ENCODE measurements around the gene GAS2. TPM values are rescaled to one million over a fixed set of nuclear protein-coding genes. Genes with fewer than 3 reads are reported as not detected.

Gene GAS2
- total RNA-seq, 4 donors from 2014 or later: 1.1 to 2.9 (median 2.6) TPM

- in situ Hi-C loops (cut with MboI; ENCODE audit: low sequenced_read_pairs in 4 of 4): no loop called here
- ATAC-seq: no peak
- TF ChIP-seq CTCF (IDR thresholded peaks at IDR 0.05 in 4 of 5, conservative IDR thresholded peaks at IDR 0.05 in 1 of 5) (no peak), POLR2A (IDR thresholded peaks at IDR 0.05) (no peak)
These were observed 18.7 kb downstream of the GAS2 start for GRCh38 chr11:22685111-22685510.

GRCh38 chr11:22688914-22689313, 22.5 kb downstream of the GAS2 start:
- TF ChIP-seq CTCF (IDR thresholded peaks at IDR 0.05 in 4 of 5, conservative IDR thresholded peaks at IDR 0.05 in 1 of 5) (no peak), POLR2A (IDR thresholded peaks at IDR 0.05) (no peak)
- H3K4me3 ChIP-seq: no peak overlapping the region
- no peaks in the 10 kb centered on the region for H3K27me3 ChIP-seq
- peaks cover 0 to 5% of the 10 kb centered on the region in 2 donors for H3K4me1 ChIP-seq
- DNase-seq (no peak), ATAC-seq (no peak)
- H3K9me3 ChIP-seq: no peaks in the 10 kb centered on the region
- in situ Hi-C loops (cut with MboI; ENCODE audit: low sequenced_read_pairs in 4 of 4) (no loop called here), intact Hi-C loops (cut with DNase I; ENCODE audit: low total_unique reads) (no loop called here)
- no peaks in the 10 kb centered on the region for H3K36me3 ChIP-seq
- H3K27ac ChIP-seq: no peak overlapping the region

More at GRCh38 chr11:22685111-22685510, 18.7 kb downstream of the GAS2 start:
- intact Hi-C loops (cut with DNase I; ENCODE audit: low total_unique reads): no loop called here
- Histone ChIP-seq H3K27ac (no peak overlapping the region), H3K27me3 (no peaks in the 10 kb centered on the region), H3K4me3 (no peak overlapping the region), H3K9me3 (no peaks in the 10 kb centered on the region), H3K36me3 (no peaks in the 10 kb centered on the region), H3K4me1 (peaks cover 8 to 15% of the 10 kb centered on the region in 2 donors)
- no peak for DNase-seq

GRCh38 chr11:22690257-22690656, 23.8 kb downstream of the GAS2 start:
- no peak overlapping the region for H3K4me3 ChIP-seq

GRCh38 chr11:22690871-22691270, 24.5 kb downstream of the GAS2 start:
- Histone ChIP-seq H3K27ac (no peak overlapping the region), H3K9me3 (no peaks in the 10 kb centered on the region), H3K27me3 (no peaks in the 10 kb centered on the region), H3K4me1 (peaks cover 0 to 5% of the 10 kb centered on the region in 2 donors), H3K36me3 (no peaks in the 10 kb centered on the region), H3K4me3 (no peak overlapping the region)
- in situ Hi-C loops (cut with MboI; ENCODE audit: low sequenced_read_pairs in 4 of 4): no loop called here
- intact Hi-C loops (cut with DNase I; ENCODE audit: low total_unique reads): no loop called here
- no peak for TF ChIP-seq POLR2A (IDR thresholded peaks at IDR 0.05)
- no peak for ATAC-seq
- no peak for DNase-seq

More at GRCh38 chr11:22690257-22690656, 23.8 kb downstream of the GAS2 start:
- peaks cover 0 to 5% of the 10 kb centered on the region in 2 donors for H3K4me1 ChIP-seq
- no peaks in the 10 kb centered on the region for H3K27me3 ChIP-seq
- no peaks in the 10 kb centered on the region for H3K36me3 ChIP-seq
- ATAC-seq: no peak
- H3K27ac ChIP-seq: no peak overlapping the region
- intact Hi-C loops (cut with DNase I; ENCODE audit: low total_unique reads) (no loop called here), in situ Hi-C loops (cut with MboI; ENCODE audit: low sequenced_read_pairs in 4 of 4) (no loop called here)
- no peaks in the 10 kb centered on the region for H3K9me3 ChIP-seq
- no peak for DNase-seq
- no peak for TF ChIP-seq POLR2A (IDR thresholded peaks at IDR 0.05)
- TF ChIP-seq CTCF (IDR thresholded peaks at IDR 0.05 in 4 of 5, conservative IDR thresholded peaks at IDR 0.05 in 1 of 5): no peak

GRCh38 chr11:22699388-22699787, 33.0 kb downstream of the GAS2 start:
- ATAC-seq (no peak), DNase-seq (no peak)
- peaks cover 8 to 18% of the 10 kb centered on the region in 2 donors for H3K4me1 ChIP-seq
- H3K4me3 ChIP-seq: no peak overlapping the region
- H3K9me3 ChIP-seq: no peaks in the 10 kb centered on the region
- no peaks in the 10 kb centered on the region for H3K36me3 ChIP-seq
- no peak overlapping the region for H3K27ac ChIP-seq
- intact Hi-C loops (cut with DNase I; ENCODE audit: low total_unique reads) (no loop called here), in situ Hi-C loops (cut with MboI; ENCODE audit: low sequenced_read_pairs in 4 of 4) (no loop called here)
- no peaks in the 10 kb centered on the region for H3K27me3 ChIP-seq
- TF ChIP-seq CTCF (IDR thresholded peaks at IDR 0.05 in 4 of 5, conservative IDR thresholded peaks at IDR 0.05 in 1 of 5) (no peak), POLR2A (IDR thresholded peaks at IDR 0.05) (no peak)
